Measurements from ENCODE around the gene KRTAP10-1.
A peak's percentile ranks its signal among the peaks of the same experiment; 100 is the strongest.

KRTAP10-1 gene

DNA sequence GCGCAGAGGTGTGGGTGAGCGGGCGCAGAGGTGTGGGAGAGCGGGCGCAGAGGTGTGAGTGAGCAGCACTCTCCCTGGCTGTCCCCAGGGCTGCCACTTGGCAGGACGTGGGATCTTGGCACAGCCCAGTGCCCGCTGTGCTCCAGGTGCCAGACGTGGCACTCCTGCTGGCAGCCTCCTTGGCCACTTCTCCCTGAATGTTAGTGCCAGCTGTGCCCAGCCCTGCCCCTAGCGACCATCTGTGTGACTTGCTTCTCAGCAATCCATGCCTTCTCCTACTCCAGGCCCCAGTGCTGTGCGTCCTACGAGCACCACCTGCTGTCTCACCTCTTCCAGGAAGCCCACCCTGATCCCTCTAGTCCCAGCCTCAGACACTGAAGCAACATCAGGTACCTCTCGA, 30.5 kb downstream of the KRTAP10-1 start:
- Histone ChIP-seq H3K9ac (ENCODE audit: low read depth, low read length) (no peak overlapping the region), H3K9me3 (ENCODE audit: insufficient read depth, low read length, severe bottlenecking) (no peaks in the 10 kb centered on the region), H3K4me1 (ENCODE audit: insufficient read depth, low read length) (peaks cover 4% of the 10 kb centered on the region), H3K4me3 (ENCODE audit: low read depth in 1 of 2, low read length in 2 of 2) (no peak overlapping the region), H2AFZ (ENCODE audit: low read depth, low read length) (no peak overlapping the region), H3K27me3 (ENCODE audit: insufficient read depth, low read length, poor library complexity) (no peaks in the 10 kb centered on the region), H3K36me3 (ENCODE audit: insufficient read depth, low read length) (no peaks in the 10 kb centered on the region), H4K20me1 (ENCODE audit: insufficient read depth, low read length) (0 out of 2 replicates have a peak, but pooled peaks cover 9% of the 10 kb centered on the region), H3K79me2 (ENCODE audit: insufficient read depth, low read length) (no peaks in the 10 kb centered on the region), H3K27ac (ENCODE audit: low read length) (no peak overlapping the region), H3K4me2 (ENCODE audit: insufficient read depth, low read length) (no peak overlapping the region)
- ATAC-seq (ENCODE audit: insufficient read depth, low read depth) = peak; percentile 62
- TF ChIP-seq, protein P1, sequence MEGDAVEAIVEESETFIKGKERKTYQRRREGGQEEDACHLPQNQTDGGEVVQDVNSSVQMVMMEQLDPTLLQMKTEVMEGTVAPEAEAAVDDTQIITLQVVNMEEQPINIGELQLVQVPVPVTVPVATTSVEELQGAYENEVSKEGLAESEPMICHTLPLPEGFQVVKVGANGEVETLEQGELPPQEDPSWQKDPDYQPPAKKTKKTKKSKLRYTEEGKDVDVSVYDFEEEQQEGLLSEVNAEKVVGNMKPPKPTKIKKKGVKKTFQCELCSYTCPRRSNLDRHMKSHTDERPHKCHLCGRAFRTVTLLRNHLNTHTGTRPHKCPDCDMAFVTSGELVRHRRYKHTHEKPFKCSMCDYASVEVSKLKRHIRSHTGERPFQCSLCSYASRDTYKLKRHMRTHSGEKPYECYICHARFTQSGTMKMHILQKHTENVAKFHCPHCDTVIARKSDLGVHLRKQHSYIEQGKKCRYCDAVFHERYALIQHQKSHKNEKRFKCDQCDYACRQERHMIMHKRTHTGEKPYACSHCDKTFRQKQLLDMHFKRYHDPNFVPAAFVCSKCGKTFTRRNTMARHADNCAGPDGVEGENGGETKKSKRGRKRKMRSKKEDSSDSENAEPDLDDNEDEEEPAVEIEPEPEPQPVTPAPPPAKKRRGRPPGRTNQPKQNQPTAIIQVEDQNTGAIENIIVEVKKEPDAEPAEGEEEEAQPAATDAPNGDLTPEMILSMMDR (IDR thresholded peaks at IDR 0.05; ENCODE audit: borderline replicate concordance, extremely low read depth, low read length, poor library complexity, severe bottlenecking) = peak; percentile 54
- TF ChIP-seq EZH2 (IDR thresholded peaks at IDR 0.05; ENCODE audit: borderline replicate concordance, low read depth, low read length, severe bottlenecking) = no peak
- peak; percentile 35 for DNase-seq

DNA sequence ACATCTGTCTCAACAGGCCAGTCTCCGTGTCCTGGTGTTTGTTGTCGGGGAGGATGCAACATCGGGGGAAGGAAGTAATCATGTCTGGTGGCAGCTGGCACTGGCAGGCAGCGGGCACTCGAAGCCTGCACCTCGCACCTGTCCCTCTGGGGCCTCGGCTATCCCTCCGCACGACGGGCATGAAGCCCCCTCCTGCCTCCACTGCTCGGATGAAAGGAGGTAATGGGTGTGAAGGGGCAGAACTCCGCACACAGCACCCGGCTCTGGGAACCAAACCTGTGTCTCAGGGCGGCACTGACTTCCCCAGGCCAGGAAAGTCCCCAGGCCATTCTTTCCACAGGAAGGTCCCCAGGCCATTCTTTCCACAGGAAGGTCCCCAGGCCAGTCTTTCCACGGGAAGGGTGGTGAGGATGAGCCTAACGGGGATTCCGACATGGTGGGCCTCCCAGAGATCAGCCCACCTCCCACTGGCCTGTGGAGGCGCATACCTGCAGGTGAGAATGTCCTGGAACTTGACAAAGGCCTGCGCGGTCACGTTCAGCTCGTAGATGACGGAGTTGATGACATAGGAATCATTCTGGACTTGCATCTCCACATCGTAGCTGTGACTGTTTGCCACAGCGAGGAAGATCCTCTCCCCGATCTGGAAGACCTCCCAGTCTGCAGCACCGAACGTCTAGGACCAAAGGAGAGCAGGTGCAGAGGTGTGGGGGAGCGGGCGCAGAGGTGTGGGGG, 31.1 kb downstream of the KRTAP10-1 start:
- no peak for DNase-seq
- 0 out of 2 replicates have a peak, but pooled peaks cover 9% of the 10 kb centered on the region for H4K20me1 ChIP-seq (ENCODE audit: insufficient read depth, low read length)
- H3K9me3 ChIP-seq (ENCODE audit: insufficient read depth, low read length, severe bottlenecking) = no peaks in the 10 kb centered on the region
- H3K27ac ChIP-seq (ENCODE audit: low read length) = no peak overlapping the region
- H3K36me3 ChIP-seq (ENCODE audit: insufficient read depth, low read length) = no peaks in the 10 kb centered on the region
- no peak for ATAC-seq (ENCODE audit: insufficient read depth, low read depth)
- no peak overlapping the region for H3K4me3 ChIP-seq (ENCODE audit: low read depth in 1 of 2, low read length in 2 of 2)
- H3K4me2 ChIP-seq (ENCODE audit: insufficient read depth, low read length) = no peak overlapping the region
- no peak for TF ChIP-seq EZH2 (IDR thresholded peaks at IDR 0.05; ENCODE audit: borderline replicate concordance, low read depth, low read length, severe bottlenecking)
- TF ChIP-seq, protein P1 (IDR thresholded peaks at IDR 0.05; ENCODE audit: borderline replicate concordance, extremely low read depth, low read length, poor library complexity, severe bottlenecking) = no peak
- no peak overlapping the region for H3K9ac ChIP-seq (ENCODE audit: low read depth, low read length)
- H3K79me2 ChIP-seq (ENCODE audit: insufficient read depth, low read length) = no peaks in the 10 kb centered on the region
- peaks cover 4% of the 10 kb centered on the region for H3K4me1 ChIP-seq (ENCODE audit: insufficient read depth, low read length)
- no peak overlapping the region for H2AFZ ChIP-seq (ENCODE audit: low read depth, low read length)
- H3K27me3 ChIP-seq (ENCODE audit: insufficient read depth, low read length, poor library complexity) = no peaks in the 10 kb centered on the region

DNA sequence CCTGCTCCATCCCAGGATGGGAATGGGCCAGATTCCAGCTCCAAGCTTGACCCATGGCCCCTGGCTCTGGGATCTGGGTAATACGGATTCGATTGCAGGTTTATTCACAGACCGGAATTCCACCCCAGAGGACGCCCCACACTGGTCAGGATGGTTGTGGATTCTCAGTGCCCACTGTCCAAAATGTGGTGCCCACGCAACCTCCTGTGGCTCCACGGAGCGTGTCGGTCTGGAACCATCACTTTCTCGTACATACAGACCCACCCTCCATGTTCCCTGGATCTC, 31.6 kb downstream of the KRTAP10-1 start:
- Histone ChIP-seq H2AFZ (ENCODE audit: low read depth, low read length) (no peak overlapping the region), H3K27me3 (ENCODE audit: insufficient read depth, low read length, poor library complexity) (no peaks in the 10 kb centered on the region), H3K9me3 (ENCODE audit: insufficient read depth, low read length, severe bottlenecking) (no peaks in the 10 kb centered on the region), H3K4me2 (ENCODE audit: insufficient read depth, low read length) (no peak overlapping the region), H3K27ac (ENCODE audit: low read length) (no peak overlapping the region), H3K4me3 (ENCODE audit: low read depth in 1 of 2, low read length in 2 of 2) (no peak overlapping the region), H3K79me2 (ENCODE audit: insufficient read depth, low read length) (no peaks in the 10 kb centered on the region), H4K20me1 (ENCODE audit: insufficient read depth, low read length) (0 out of 2 replicates have a peak, but pooled peaks cover 9% of the 10 kb centered on the region), H3K36me3 (ENCODE audit: insufficient read depth, low read length) (no peaks in the 10 kb centered on the region), H3K9ac (ENCODE audit: low read depth, low read length) (no peak overlapping the region), H3K4me1 (ENCODE audit: insufficient read depth, low read length) (peaks cover 4% of the 10 kb centered on the region)
- no peak for ATAC-seq (ENCODE audit: insufficient read depth, low read depth)
- TF ChIP-seq EZH2 (IDR thresholded peaks at IDR 0.05; ENCODE audit: borderline replicate concordance, low read depth, low read length, severe bottlenecking) = no peak
- TF ChIP-seq, protein P1 (IDR thresholded peaks at IDR 0.05; ENCODE audit: borderline replicate concordance, extremely low read depth, low read length, poor library complexity, severe bottlenecking) = no peak
- DNase-seq = no peak

Data from DND-41 (cell line).